HG03095 (cell line): ENCODE data around the gene TM2D1.

Source experiments
- ATAC-seq: cut with Tn5 transposase; IDR thresholded peaks from one replicate; pipeline ENCODE4 v1.9.1; 2021; ENCODE audit warnings: moderate library complexity; ENCODE audit not compliant: unreplicated experiment

Gene TM2D1

GRCh38 chr1:61645476-61645875 lies 79.5 kb downstream of the TM2D1 start:
- no peak for ATAC-seq

GRCh38 chr1:61644303-61644702 lies 80.6 kb downstream of the TM2D1 start:
- no peak for ATAC-seq

GRCh38 chr1:61642475-61643232 lies 82.3 kb downstream of the TM2D1 start:
- ATAC-seq = no peak

- ATAC-seq = peak; percentile 91
These were observed 83.2 kb downstream of the TM2D1 start for GRCh38 chr1:61641578-61642336.

- no peak for ATAC-seq
These were observed 84.1 kb downstream of the TM2D1 start for GRCh38 chr1:61640531-61641530.

- ATAC-seq = no peak
These were observed 85.2 kb downstream of the TM2D1 start for GRCh38 chr1:61639608-61640336.

GRCh38 chr1:61638911-61639605 lies 85.9 kb downstream of the TM2D1 start:
- ATAC-seq = no peak

GRCh38 chr1:61638296-61638695 lies 86.6 kb downstream of the TM2D1 start:
- ATAC-seq = no peak

GRCh38 chr1:61637470-61637869 lies 87.5 kb downstream of the TM2D1 start:
- ATAC-seq = no peak

GRCh38 chr1:61636814-61637213 lies 88.1 kb downstream of the TM2D1 start:
- ATAC-seq = no peak

- no peak for ATAC-seq
These were observed 88.6 kb downstream of the TM2D1 start for GRCh38 chr1:61636376-61636775.

GRCh38 chr1:61635557-61635956 lies 89.4 kb downstream of the TM2D1 start:
- ATAC-seq = no peak

GRCh38 chr1:61631436-61631835 lies 93.5 kb downstream of the TM2D1 start:
- no peak for ATAC-seq
